Endothelial cell of umbilical vein (primary cell): ENCODE data around the gene DUSP5.

Experiments used
- CTCF ChIP-seq, 2 donors: IDR thresholded peaks; 1 replicate in 1 of 2; 2 replicates in 1 of 2; pipeline ENCODE4 v1.5.1; 2011; ENCODE audit warnings: low read length in 2 of 2, mild to moderate bottlenecking in 2 of 2, moderate library complexity in 2 of 2, control low read depth in 1 of 2, inconsistent platforms in 1 of 2, low read depth in 1 of 2; ENCODE audit not compliant: insufficient read depth in 1 of 2; ENCODE audit errors: extremely low read depth in 1 of 2
- EZH2 ChIP-seq: IDR thresholded peaks from 2 replicates; pipeline ENCODE4 v1.6.1; 2012; ENCODE audit warnings: borderline replicate concordance, low read depth, mild to moderate bottlenecking, moderate library complexity, low read length, inconsistent platforms; ENCODE audit not compliant: severe bottlenecking
- JUN ChIP-seq: IDR thresholded peaks from 2 replicates; pipeline ENCODE4 v1.6.1; 2011; ENCODE audit warnings: borderline replicate concordance, low read depth; ENCODE audit not compliant: insufficient read length, insufficient read depth
- POLR2A ChIP-seq: IDR thresholded peaks from 2 replicates; pipeline ENCODE4 v1.6.1; 2012; ENCODE audit warnings: low read depth, mild to moderate bottlenecking, control low read depth, low read length
- POLR2AphosphoS5 ChIP-seq: IDR thresholded peaks from 2 replicates; pipeline ENCODE4 v1.6.1; 2012; ENCODE audit warnings: low read depth, mild to moderate bottlenecking, control low read depth, low read length, moderate library complexity; ENCODE audit not compliant: insufficient read depth

GRCh38 chr10:110549211-110549610 is 51.5 kb downstream of the DUSP5 start:
- TF ChIP-seq EZH2 (no peak), POLR2A (no peak), JUN (no peak), POLR2AphosphoS5 (no peak), CTCF (IDR thresholded peaks at IDR 0.05; ENCODE audit: extremely low read depth in 1 of 2, insufficient read depth in 1 of 2, low read depth in 1 of 2, low read length in 2 of 2) (no peak)
